Neural cell (in vitro differentiated cells): ENCODE data around the gene NAP1L1. TPM values are rescaled to one million over a fixed set of nuclear protein-coding genes. Genes with fewer than 3 reads are reported as not detected.

Source experiments
- H2AFZ ChIP-seq: fragments of 200-600, 300-800 bp; sonication (generic), shearing (Covaris generic); 2 replicates; pipeline ENCODE4 v1.6.0; 2014; ENCODE audit warnings: low read depth, mild to moderate bottlenecking, antibody characterized with exemption, low read length, moderate library complexity
- H3F3A ChIP-seq: fragments of 200-600 bp; shearing (Covaris generic); 2 replicates; pipeline ENCODE4 v1.6.1; 2016; ENCODE audit warnings: mild to moderate bottlenecking, moderate library complexity, mixed read lengths, antibody characterized with exemption, low read length; ENCODE audit not compliant: insufficient read depth, poor library complexity, severe bottlenecking
- H3K27ac ChIP-seq: fragments of 200-600, 300-800 bp; sonication (generic), shearing (Covaris generic); 2 replicates; pipeline ENCODE4 v1.5.1; 2014; ENCODE audit warnings: mild to moderate bottlenecking, low read length, moderate library complexity
- H3K27me3 ChIP-seq: fragments of 300-800, 200-600 bp; sonication (generic), shearing (Covaris generic); 2 replicates; pipeline ENCODE4 v1.6.0; 2014; ENCODE audit warnings: mild to moderate bottlenecking, low read depth, low read length, moderate library complexity; ENCODE audit not compliant: insufficient read depth
- H3K36me3 ChIP-seq: fragments of 300-800, 200-600 bp; sonication (generic), shearing (Covaris generic); 2 replicates; pipeline ENCODE4 v1.5.1; 2014; ENCODE audit warnings: mild to moderate bottlenecking, antibody characterized with exemption, low read length, moderate library complexity; ENCODE audit not compliant: insufficient read depth
- H3K4me2 ChIP-seq: fragments of 300-800, 200-600 bp; sonication (generic), shearing (Covaris generic); 2 replicates; pipeline ENCODE4 v1.6.0; 2014; ENCODE audit warnings: mild to moderate bottlenecking, low read length
- H3K4me3 ChIP-seq: fragments of 300-800, 200-600 bp; sonication (generic), shearing (Covaris generic); 2 replicates; pipeline ENCODE4 v1.5.1; 2014; ENCODE audit warnings: mild to moderate bottlenecking, low read length, moderate library complexity
- H3K79me2 ChIP-seq: fragments of 200-600 bp; shearing (Covaris generic); replicated peaks from 2 replicates; pipeline ENCODE4 v1.6.0; 2014; ENCODE audit warnings: mild to moderate bottlenecking, low read length, moderate library complexity; ENCODE audit not compliant: insufficient read depth
- H3K9ac ChIP-seq: fragments of 300-800, 200-600 bp; sonication (generic), shearing (Covaris generic); 2 replicates; pipeline ENCODE4 v1.6.1; 2016; ENCODE audit warnings: mild to moderate bottlenecking, low read length, mixed read lengths
- H3K9me2 ChIP-seq: fragments of 200-600 bp; shearing (Covaris generic); 2 replicates; pipeline ENCODE4 v1.6.1; 2016; ENCODE audit warnings: mild to moderate bottlenecking, low read length, mixed read lengths; ENCODE audit not compliant: insufficient read depth
- H3K9me3 ChIP-seq: fragments of 200-600, 300-800 bp; sonication (generic), shearing (Covaris generic); 2 replicates; pipeline ENCODE4 v1.6.1; 2016; ENCODE audit warnings: mild to moderate bottlenecking, mixed run types, low read length, moderate library complexity, mixed read lengths
- H4K20me1 ChIP-seq: fragments of 200-600 bp; shearing (Covaris generic); 2 replicates; pipeline ENCODE4 v1.6.1; 2016; ENCODE audit warnings: mild to moderate bottlenecking, mixed run types; ENCODE audit not compliant: insufficient read depth
- EP300 ChIP-seq: fragments of 450-650 bp; conservative IDR thresholded peaks from 2 replicates; pipeline ENCODE4 v1.6.1; 2014; ENCODE audit warnings: antibody characterized with exemption, mild to moderate bottlenecking, moderate library complexity; ENCODE audit not compliant: poor library complexity, severe bottlenecking
- EZH2 ChIP-seq: fragments of 200-600, 300-800 bp; shearing (Covaris generic), sonication (generic); IDR thresholded peaks from 2 replicates; pipeline ENCODE4 v1.6.1; 2014; ENCODE audit warnings: antibody characterized with exemption, low read length, borderline replicate concordance, mild to moderate bottlenecking; ENCODE audit not compliant: insufficient read depth, poor library complexity, severe bottlenecking
- MXI1 ChIP-seq: fragments of 450-650 bp; conservative IDR thresholded peaks from 2 replicates; pipeline ENCODE4 v1.6.1; 2014; ENCODE audit warnings: antibody characterized with exemption, mild to moderate bottlenecking; ENCODE audit not compliant: poor library complexity, severe bottlenecking
- POLR2AphosphoS5 ChIP-seq: IDR thresholded peaks from 2 replicates; pipeline ENCODE4 v1.6.1; 2012
- RAD21 ChIP-seq: fragments of 450-650 bp; conservative IDR thresholded peaks from 2 replicates; pipeline ENCODE4 v1.6.1; 2014; ENCODE audit warnings: antibody characterized with exemption, mild to moderate bottlenecking, moderate library complexity
- SMC3 ChIP-seq: fragments of 450-650 bp; conservative IDR thresholded peaks from 2 replicates; pipeline ENCODE4 v1.6.1; 2014; ENCODE audit warnings: antibody characterized with exemption, mild to moderate bottlenecking, moderate library complexity; ENCODE audit not compliant: poor library complexity
- TAF1 ChIP-seq: IDR thresholded peaks from 2 replicates; pipeline ENCODE4 v1.6.1; 2012; ENCODE audit warnings: low read depth
- polyA plus RNA-seq: library from polyadenylated mRNA; depleted of rRNA; stranded (reverse); fragments of >200 nt; gene quantifications from 2 replicates; pipeline ENCODE4 v1.2.3, GENCODE V29; 2014
- TF ChIP-seq, protein P1 (sequence below): IDR thresholded peaks from 2 replicates; pipeline ENCODE4 v1.6.1; 2012; ENCODE audit warnings: borderline replicate concordance
- TF ChIP-seq, protein P2 (sequence below): fragments of 450-650 bp; IDR thresholded peaks from 2 replicates; pipeline ENCODE4 v1.5.1; 2014; ENCODE audit warnings: antibody characterized with exemption, mild to moderate bottlenecking, moderate library complexity; ENCODE audit not compliant: poor library complexity, severe bottlenecking

The NAP1L1 gene
- polyA plus RNA-seq, 1 donor from 2014 or later, result 359 TPM

DNA sequence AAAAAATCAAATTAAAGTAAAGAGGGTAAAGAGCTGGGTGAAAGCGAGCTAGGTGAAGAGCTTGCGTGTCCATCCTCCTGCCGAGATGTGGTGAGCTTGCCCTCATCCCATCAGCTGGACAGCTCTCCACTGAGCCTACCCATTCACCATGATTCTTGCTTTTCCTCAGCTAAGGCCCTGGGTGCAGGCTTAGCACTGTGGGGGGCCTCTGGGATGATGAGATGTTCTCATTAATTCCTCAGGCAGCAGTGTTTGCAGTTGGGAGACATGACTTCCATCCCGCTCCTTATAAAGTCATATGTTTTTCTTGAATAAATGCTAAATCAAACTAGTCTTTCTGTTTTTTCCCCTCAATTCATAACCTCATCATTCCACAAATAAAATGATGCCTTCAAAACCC is 70.9 kb downstream of the NAP1L1 start:
- Histone ChIP-seq H3K4me3 (no peak overlapping the region), H3K27ac (no peak overlapping the region), H3K27me3 (no peaks in the 10 kb centered on the region), H3K9me3 (no peaks in the 10 kb centered on the region), H3K9me2 (no peaks in the 10 kb centered on the region), H3K9ac (no peak overlapping the region), H3F3A (no peaks in the 10 kb centered on the region), H3K36me3 (no peaks in the 10 kb centered on the region), H2AFZ (no peak overlapping the region), H4K20me1 (no peaks in the 10 kb centered on the region), H3K79me2 (no peaks in the 10 kb centered on the region), H3K4me2 (no peak overlapping the region)
- TF ChIP-seq EP300, result no peak
- TF ChIP-seq, protein P1, sequence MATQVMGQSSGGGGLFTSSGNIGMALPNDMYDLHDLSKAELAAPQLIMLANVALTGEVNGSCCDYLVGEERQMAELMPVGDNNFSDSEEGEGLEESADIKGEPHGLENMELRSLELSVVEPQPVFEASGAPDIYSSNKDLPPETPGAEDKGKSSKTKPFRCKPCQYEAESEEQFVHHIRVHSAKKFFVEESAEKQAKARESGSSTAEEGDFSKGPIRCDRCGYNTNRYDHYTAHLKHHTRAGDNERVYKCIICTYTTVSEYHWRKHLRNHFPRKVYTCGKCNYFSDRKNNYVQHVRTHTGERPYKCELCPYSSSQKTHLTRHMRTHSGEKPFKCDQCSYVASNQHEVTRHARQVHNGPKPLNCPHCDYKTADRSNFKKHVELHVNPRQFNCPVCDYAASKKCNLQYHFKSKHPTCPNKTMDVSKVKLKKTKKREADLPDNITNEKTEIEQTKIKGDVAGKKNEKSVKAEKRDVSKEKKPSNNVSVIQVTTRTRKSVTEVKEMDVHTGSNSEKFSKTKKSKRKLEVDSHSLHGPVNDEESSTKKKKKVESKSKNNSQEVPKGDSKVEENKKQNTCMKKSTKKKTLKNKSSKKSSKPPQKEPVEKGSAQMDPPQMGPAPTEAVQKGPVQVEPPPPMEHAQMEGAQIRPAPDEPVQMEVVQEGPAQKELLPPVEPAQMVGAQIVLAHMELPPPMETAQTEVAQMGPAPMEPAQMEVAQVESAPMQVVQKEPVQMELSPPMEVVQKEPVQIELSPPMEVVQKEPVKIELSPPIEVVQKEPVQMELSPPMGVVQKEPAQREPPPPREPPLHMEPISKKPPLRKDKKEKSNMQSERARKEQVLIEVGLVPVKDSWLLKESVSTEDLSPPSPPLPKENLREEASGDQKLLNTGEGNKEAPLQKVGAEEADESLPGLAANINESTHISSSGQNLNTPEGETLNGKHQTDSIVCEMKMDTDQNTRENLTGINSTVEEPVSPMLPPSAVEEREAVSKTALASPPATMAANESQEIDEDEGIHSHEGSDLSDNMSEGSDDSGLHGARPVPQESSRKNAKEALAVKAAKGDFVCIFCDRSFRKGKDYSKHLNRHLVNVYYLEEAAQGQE, result no peak
- no peak for TF ChIP-seq SMC3
- TF ChIP-seq, protein P2, sequence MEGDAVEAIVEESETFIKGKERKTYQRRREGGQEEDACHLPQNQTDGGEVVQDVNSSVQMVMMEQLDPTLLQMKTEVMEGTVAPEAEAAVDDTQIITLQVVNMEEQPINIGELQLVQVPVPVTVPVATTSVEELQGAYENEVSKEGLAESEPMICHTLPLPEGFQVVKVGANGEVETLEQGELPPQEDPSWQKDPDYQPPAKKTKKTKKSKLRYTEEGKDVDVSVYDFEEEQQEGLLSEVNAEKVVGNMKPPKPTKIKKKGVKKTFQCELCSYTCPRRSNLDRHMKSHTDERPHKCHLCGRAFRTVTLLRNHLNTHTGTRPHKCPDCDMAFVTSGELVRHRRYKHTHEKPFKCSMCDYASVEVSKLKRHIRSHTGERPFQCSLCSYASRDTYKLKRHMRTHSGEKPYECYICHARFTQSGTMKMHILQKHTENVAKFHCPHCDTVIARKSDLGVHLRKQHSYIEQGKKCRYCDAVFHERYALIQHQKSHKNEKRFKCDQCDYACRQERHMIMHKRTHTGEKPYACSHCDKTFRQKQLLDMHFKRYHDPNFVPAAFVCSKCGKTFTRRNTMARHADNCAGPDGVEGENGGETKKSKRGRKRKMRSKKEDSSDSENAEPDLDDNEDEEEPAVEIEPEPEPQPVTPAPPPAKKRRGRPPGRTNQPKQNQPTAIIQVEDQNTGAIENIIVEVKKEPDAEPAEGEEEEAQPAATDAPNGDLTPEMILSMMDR, result no peak
- no peak for TF ChIP-seq MXI1

DNA sequence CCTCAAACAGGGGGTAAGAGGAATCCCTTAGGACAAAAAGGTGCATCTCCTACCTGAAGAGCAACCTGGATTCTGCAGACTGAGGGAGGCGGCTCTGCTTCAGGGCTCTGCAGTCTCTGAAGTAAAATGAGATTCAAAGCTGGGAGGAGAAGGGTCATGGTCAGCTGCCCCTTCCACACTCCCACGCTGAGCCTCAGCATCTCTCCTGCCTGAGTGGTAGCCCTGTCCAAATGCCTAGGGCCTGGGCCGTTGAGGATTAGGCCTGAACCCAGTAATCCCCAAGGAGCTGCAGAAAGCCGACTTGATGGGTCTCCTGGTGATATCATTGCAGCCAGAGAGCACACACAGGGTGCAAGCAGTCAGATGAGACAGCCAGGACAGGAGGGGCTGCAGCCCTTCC is 71.8 kb downstream of the NAP1L1 start:
- TF ChIP-seq MXI1 (no peak), SMC3 (no peak), EZH2 (no peak), EP300 (no peak), TAF1 (no peak), RAD21 (no peak), POLR2AphosphoS5 (no peak)
- TF ChIP-seq, protein P2, result no peak
- TF ChIP-seq, protein P1, result no peak
- no peak overlapping the region for H3K4me3 ChIP-seq
- H3K27me3 ChIP-seq, result no peaks in the 10 kb centered on the region
- H3K4me2 ChIP-seq, result no peak overlapping the region
- H3K27ac ChIP-seq, result no peak overlapping the region
- no peaks in the 10 kb centered on the region for H3K36me3 ChIP-seq
- no peak overlapping the region for H2AFZ ChIP-seq
- H3F3A ChIP-seq, result no peaks in the 10 kb centered on the region
- H3K79me2 ChIP-seq, result no peaks in the 10 kb centered on the region
- no peaks in the 10 kb centered on the region for H4K20me1 ChIP-seq
- H3K9me3 ChIP-seq, result no peaks in the 10 kb centered on the region
- H3K9ac ChIP-seq, result no peak overlapping the region
- H3K9me2 ChIP-seq, result no peaks in the 10 kb centered on the region
